Measurements from ENCODE around the gene CCNYL1.

CCNYL1 gene

DNA sequence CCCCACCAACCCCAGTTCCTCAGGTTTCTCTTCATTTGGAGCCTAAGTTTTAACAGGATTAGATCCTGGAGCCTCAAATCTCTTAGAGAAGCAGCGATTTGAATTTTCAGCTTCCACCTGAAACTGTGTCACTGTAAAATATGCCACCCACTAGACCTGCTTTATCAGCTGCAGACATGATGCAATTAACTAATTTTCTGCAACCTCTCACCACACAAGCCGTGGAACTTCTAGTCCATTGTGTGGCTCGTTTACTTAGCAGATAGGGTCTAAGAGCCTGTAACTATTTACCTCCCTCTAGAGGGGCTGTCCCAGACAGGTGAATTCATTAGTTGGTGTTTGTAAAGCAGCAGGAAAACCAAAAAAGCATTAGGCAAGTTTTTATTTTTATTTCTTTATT, 89.8 kb downstream of the CCNYL1 start:
- peak; percentile 87 for DNase-seq

DNA sequence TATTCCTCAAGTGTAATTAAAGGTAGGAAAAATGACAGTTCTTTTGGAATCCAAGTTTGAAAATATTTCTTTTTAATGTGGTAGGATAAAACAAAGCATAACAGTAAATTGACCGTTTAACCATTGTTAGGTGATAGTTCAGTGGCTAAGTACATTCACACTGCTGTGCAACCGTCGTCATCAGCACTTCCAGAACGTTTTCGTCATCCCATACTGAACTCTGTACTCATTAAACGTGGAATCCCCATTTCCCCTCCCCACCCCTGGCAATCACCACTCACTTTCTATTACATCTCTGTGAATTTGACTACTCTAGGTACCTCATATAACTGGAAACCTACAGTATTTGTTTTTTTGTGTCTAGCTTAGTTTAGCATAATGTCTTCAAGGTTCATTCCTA, 91.2 kb downstream of the CCNYL1 start:
- DNase-seq = no peak

All from NCI-H748 treated with DMSO at 0.1 percent for 48 hours (cell line).